Endothelial cell of umbilical vein (primary cell): ENCODE measurements around the gene RBMY1F.
"Not testable (repeated sequence)": the region's sequence is repeated elsewhere in the genome, so short reads cannot be mapped to it uniquely, and the experiment has no call there.

ENCODE experiments used
- EZH2 ChIP-seq: IDR thresholded peaks from 2 replicates; pipeline ENCODE4 v1.6.1; 2012; ENCODE audit warnings: borderline replicate concordance, low read depth, mild to moderate bottlenecking, moderate library complexity, low read length, inconsistent platforms; ENCODE audit not compliant: severe bottlenecking
- FOS ChIP-seq: IDR thresholded peaks from 2 replicates; pipeline ENCODE4 v1.6.1; 2011; ENCODE audit warnings: mild to moderate bottlenecking, low read length, moderate library complexity, borderline replicate concordance; ENCODE audit not compliant: insufficient read depth
- GATA2 ChIP-seq: IDR thresholded peaks from 2 replicates; pipeline ENCODE4 v1.7.0; 2011; ENCODE audit warnings: low read depth, mild to moderate bottlenecking, moderate library complexity, mixed read lengths, low read length; ENCODE audit not compliant: insufficient read length, insufficient read depth
- JUN ChIP-seq: IDR thresholded peaks from 2 replicates; pipeline ENCODE4 v1.6.1; 2011; ENCODE audit warnings: borderline replicate concordance, low read depth; ENCODE audit not compliant: insufficient read length, insufficient read depth
- MAX ChIP-seq: IDR thresholded peaks from 2 replicates; pipeline ENCODE4 v1.6.1; 2011; ENCODE audit not compliant: insufficient read depth, insufficient read length
- MYC ChIP-seq: IDR thresholded peaks from one replicate; pipeline ENCODE4 v1.6.1; 2011; ENCODE audit warnings: mild to moderate bottlenecking, low read depth, low read length
- POLR2A ChIP-seq: IDR thresholded peaks from 2 replicates; pipeline ENCODE4 v1.6.1; 2012; ENCODE audit warnings: low read depth, mild to moderate bottlenecking, control low read depth, low read length
- POLR2AphosphoS5 ChIP-seq: IDR thresholded peaks from 2 replicates; pipeline ENCODE4 v1.6.1; 2012; ENCODE audit warnings: low read depth, mild to moderate bottlenecking, control low read depth, low read length, moderate library complexity; ENCODE audit not compliant: insufficient read depth
- TF ChIP-seq, protein P1 (sequence below), 2 donors: IDR thresholded peaks; 1 replicate in 1 of 2; 2 replicates in 1 of 2; pipeline ENCODE4 v1.5.1; 2011; ENCODE audit warnings: low read length in 2 of 2, mild to moderate bottlenecking in 2 of 2, moderate library complexity in 2 of 2, control low read depth in 1 of 2, inconsistent platforms in 1 of 2, low read depth in 1 of 2; ENCODE audit not compliant: insufficient read depth in 1 of 2; ENCODE audit errors: extremely low read depth in 1 of 2

- TF ChIP-seq EZH2, POLR2A, POLR2AphosphoS5, MAX, GATA2, JUN, MYC, FOS: not testable (repeated sequence)
- TF ChIP-seq, protein P1, sequence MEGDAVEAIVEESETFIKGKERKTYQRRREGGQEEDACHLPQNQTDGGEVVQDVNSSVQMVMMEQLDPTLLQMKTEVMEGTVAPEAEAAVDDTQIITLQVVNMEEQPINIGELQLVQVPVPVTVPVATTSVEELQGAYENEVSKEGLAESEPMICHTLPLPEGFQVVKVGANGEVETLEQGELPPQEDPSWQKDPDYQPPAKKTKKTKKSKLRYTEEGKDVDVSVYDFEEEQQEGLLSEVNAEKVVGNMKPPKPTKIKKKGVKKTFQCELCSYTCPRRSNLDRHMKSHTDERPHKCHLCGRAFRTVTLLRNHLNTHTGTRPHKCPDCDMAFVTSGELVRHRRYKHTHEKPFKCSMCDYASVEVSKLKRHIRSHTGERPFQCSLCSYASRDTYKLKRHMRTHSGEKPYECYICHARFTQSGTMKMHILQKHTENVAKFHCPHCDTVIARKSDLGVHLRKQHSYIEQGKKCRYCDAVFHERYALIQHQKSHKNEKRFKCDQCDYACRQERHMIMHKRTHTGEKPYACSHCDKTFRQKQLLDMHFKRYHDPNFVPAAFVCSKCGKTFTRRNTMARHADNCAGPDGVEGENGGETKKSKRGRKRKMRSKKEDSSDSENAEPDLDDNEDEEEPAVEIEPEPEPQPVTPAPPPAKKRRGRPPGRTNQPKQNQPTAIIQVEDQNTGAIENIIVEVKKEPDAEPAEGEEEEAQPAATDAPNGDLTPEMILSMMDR (IDR thresholded peaks at IDR 0.05; ENCODE audit: extremely low read depth in 1 of 2, insufficient read depth in 1 of 2, low read depth in 1 of 2, low read length in 2 of 2): not testable (repeated sequence)
These were observed 52.2 kb downstream of the RBMY1F start for GRCh38 chrY:22130494-22130893.
